GM18519 (cell line): Measurements from ENCODE around the gene LRRC45.

Experiments
- ATAC-seq: cut with Tn5 transposase; IDR thresholded peaks from one replicate; pipeline ENCODE4 v1.9.1; 2021; ENCODE audit warnings: mild to moderate bottlenecking, moderate library complexity; ENCODE audit not compliant: unreplicated experiment, low FRiP score

The LRRC45 gene

GRCh38 chr17:82047914-82048570 lies 24.9 kb downstream of the LRRC45 start:
- no peak for ATAC-seq

DNA sequence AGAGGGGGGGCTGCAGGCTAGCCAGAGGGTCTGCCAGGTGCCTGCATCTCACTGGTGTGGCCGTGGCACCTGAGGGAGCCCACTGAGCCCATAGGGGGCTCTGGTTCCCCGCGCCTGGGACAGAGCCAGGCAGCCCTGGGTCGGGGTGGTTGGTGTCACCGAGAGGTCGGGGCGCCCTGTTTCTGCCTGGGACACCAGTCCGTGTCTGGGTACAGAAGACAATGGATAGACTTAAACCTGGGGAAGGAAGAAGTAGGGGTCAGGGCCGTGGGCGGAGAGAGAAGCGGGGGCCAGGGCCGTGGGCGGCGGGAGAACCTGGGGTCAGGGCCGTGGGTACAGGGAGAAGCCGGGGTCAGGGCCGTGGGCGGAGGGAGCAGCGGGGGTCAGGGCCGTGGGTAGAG lies 25.5 kb downstream of the LRRC45 start:
- ATAC-seq, result no peak

DNA sequence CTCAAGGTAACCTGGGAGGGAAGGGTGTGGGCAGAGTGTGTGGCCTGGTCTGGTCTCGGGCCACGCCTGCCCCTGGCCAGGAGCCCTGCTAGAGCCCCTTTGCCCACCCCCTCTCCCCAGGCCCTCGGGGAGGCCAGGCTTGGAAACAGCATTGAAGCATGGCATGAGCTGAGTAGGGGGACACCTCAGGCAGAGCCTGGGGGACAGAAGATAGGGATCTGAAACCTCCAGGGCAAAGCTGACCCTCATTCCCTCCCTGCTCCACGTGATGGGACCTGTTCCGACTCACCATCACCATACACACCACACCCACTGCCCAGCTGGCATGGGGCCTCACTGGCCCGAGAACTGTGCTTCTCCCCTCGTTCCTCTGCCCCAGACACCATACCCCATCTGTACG lies 26.0 kb downstream of the LRRC45 start:
- ATAC-seq, result no peak

- no peak for ATAC-seq
Observed at GRCh38 chr17:82049521-82049971, 26.4 kb downstream of the LRRC45 start.

DNA sequence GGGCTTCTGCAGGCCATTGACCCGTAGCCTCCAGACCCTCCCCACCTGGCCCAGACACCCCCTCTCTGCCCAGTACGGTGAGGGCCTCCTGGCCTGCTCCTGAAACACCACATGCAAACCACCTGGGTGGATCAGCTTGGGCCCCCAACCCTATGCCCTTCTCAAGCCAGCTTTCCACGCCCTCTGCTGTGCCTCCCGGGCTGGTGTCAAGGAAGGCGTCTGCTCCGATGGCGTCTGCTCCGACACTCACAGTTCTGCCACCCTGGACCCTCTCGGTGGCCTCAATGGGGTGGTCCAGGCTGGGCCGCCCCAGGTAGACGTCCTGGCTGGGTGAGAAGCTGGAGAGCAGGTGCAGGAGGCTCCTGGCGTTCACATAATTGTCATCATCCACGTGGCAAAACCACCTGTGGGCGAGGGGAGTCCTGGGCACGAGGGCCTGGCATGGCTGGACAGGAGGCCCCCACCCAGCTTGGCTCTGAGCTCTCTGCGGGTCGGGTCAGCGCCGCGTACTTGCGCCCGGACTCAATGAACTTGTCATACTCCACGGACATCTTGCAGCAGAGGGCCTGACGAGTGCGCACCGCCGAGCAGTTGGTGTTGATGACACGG lies 27.2 kb downstream of the LRRC45 start:
- no peak for ATAC-seq

DNA sequence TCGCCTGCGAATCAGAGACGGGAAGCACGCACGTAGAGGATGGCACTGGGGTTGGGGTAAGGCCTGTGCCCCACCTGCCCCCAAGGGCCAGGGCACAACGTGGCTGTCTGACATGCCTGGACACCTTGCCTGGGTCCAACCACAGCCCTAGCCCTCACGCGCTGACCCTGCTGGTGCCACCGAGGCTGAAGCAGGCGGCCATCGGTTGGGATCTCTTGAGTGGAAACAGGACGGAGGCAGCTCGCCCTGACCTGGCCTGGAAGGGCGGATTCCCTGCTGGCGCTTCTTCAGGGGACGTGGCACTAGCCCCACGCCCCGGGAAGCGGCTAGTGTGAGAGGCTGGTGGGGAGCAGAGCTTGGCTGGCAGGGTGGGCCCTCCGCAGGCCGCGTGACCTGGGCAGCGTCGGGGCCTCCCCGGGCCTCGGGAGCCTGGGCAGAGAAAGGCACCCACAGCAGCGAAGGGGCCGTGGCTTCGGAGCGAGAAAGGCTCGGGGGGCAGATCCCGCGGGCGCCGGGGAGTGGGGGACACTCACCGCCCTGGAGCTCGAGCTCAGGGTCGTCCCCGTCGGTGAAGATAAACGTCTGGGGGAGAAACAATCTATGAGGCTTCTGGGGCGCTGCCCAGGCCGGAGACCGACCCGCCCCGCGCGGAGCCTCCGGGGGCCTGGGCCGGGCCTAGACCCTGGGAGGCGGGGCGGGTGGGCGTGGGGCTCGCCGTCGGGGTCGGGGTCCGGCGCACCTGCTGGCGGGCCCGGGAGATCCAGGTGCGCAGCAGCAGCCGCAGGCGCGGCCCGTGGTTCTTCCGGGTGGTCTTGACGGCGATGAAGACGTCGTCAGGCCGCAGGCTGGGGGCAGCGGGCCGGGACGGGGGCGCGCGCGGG lies 27.9 kb downstream of the LRRC45 start:
- no peak for ATAC-seq

DNA sequence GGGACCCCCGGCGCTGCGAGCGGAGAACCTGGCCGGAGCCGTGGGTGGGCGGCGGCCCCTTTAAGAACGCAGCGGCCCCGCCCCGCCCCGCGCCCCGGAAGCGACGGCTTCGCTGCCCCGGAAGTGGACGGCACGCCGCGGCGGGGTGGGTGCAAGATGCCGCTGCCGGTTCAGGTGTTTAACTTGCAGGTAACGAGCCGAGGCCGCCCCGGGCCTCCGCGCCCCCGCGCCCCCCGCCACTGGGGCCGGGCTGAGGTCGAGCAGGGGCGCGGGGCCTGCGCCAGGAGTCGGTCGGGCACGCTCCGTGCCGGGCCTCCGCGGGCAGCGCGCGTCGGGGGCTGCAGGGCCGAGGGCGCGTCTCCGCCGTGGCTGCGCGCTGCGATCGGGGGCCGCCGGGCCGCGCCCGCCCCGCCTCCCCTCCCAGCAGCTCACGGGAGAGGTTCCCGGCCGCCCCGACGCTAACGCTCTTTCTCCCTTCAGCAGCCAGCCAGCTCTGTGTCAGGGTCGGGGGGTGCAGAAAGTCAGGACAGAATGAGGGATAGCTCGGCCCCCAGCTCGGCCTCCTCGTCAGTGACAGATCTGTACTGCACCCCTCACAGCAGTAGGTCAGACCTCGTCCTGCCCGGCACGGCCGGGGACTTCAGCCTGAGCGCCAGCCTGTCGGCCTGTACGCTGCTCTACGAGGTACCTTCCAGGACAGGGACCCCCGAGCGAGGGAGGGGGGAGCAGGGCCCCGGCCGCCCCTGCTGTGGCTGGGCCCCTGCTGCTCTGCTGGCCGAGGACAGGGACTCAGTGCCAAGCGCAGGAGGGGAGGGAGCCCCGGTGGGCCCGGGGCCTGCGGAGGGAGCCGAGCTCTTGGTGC lies 28.9 kb downstream of the LRRC45 start, which contains the start of the genes GPS1 and RFNG:
Gene GPS1 (plus strand): TSS at position 123 of the 862 bp plus-strand sequence. CDS start 34 bp downstream, at position 157.
Gene RFNG (minus strand): TSS at position 36 of the 862 bp plus-strand sequence. CDS start 45 bp downstream, outside the sequence.
- no peak for ATAC-seq

GRCh38 chr17:82052638-82053059 lies 29.5 kb downstream of the LRRC45 start:
- no peak for ATAC-seq

DNA sequence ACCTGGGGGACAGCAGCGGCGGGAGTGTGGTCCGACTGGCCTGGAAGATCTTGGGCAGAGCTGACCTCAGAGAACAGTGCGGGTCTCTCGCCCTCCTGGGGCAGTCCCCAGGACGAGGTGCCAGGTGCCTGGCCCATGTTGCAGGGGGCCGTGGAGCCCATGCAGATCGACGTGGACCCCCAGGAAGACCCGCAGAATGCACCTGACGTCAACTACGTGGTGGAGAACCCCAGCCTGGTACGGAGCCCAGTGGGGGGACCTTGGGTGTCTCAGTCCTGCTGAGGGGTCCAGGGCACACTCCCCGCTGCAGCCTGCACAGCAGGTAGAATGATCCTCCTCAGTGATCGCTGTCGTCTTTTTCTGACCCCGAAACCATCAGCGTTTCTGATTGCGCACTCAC lies 30.0 kb downstream of the LRRC45 start:
- ATAC-seq, result no peak

DNA sequence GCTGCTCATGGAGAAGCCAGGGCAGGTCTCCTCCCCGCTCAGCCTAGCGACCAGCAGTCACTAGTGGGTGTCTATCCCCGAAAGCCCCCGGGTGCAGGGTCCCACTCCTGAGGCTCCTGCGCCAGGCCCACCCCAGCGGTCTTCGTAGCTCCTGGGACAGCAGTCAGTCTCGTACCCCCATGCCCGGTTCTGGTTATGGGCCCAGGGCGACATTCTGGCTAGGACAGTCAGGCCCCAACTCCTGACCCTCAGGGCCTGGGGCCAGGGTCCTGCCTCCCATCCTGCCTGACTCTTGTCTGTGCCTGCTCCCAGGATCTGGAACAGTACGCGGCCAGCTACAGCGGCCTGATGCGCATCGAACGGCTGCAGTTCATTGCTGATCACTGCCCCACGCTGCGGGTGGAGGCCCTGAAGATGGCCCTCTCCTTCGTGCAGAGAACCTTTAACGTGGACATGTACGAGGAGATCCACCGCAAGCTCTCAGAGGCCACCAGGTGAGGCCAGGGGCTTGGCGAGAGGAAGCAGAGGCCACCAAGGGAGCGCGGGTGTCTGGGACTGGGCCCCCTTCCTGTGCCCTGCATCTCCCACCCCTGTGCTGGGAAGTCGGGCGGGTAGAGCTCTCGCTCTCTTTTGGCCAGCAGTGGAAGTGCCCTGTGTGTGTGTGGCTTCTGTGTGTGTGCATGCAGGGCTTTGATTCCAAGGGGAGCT lies 30.6 kb downstream of the LRRC45 start:
- ATAC-seq, result no peak

GRCh38 chr17:82054351-82055022 lies 31.4 kb downstream of the LRRC45 start:
- ATAC-seq, result no peak

DNA sequence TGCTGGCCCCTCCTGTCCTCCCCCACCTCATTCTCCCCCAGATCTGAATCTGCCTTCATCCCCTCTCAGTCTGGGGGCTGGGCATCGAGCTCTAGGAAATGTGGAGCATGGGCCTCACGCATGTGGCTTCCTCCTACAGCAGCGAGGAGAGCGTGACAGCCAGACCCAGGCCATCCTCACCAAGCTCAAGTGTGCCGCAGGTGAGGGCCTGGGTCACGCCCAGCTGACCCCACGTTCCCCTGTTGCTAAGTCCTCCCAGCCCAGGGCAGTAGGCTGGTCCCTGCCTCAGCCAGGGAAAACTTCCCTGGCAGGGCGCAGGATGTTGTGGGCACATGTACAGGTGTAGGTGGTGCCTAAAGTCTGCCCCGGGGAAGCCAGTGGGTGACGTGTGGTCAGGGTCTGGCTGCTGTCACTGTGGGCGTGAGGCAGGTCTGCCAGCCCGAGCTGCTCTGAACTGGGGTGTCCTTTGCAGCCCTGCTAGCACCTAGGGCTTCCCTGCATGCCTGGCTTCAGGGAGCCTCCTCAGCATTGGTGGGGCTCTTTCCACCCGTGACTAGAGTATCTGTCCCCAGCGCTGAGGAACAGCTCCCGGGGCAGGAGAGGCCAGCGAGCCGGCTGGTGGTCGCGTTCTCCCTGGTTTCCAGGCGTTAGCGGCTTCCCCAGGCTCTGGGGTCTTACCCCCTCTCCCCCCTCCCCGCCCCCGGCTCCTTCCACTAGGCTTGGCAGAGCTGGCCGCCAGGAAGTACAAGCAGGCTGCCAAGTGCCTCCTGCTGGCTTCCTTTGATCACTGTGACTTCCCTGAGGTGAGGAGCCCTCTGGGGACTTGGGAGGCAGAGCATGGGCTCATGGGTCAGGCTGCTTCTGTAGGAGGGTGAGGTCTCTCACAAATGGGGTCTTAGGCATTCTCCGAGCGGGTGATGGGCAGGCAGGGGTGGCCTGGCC lies 32.2 kb downstream of the LRRC45 start:
- ATAC-seq, result no peak

DNA sequence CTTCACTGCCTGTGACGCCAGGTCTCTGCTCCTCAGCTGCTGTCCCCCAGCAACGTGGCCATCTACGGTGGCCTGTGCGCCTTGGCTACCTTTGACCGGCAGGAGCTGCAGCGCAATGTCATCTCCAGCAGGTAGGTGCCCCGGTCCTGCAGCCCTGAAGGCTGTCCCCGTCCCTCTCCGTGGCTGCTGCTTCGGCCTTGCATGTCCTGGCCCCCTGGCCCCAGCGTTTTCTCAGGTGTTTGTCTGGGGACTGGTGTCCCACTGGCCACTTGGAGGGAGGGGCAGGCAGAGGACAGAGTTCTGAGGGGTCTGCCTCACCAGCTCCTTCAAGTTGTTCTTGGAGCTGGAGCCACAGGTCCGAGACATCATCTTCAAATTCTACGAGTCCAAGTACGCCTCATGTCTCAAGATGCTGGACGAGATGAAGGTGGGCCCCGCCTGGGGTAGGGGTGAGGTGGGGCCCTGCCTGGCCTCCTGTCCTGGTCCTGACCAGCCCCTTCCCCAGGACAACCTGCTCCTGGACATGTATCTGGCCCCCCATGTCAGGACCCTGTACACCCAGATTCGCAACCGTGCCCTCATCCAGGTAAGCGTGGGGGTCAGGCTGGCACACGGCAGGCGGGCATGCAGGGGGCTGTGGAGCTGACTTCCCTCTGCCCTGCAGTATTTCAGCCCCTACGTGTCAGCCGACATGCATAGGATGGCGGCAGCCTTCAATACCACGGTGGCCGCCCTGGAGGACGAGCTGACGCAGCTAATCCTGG lies 33.0 kb downstream of the LRRC45 start:
- ATAC-seq, result no peak

- no peak for ATAC-seq
Observed at GRCh38 chr17:82056729-82057621, 33.9 kb downstream of the LRRC45 start.

DNA sequence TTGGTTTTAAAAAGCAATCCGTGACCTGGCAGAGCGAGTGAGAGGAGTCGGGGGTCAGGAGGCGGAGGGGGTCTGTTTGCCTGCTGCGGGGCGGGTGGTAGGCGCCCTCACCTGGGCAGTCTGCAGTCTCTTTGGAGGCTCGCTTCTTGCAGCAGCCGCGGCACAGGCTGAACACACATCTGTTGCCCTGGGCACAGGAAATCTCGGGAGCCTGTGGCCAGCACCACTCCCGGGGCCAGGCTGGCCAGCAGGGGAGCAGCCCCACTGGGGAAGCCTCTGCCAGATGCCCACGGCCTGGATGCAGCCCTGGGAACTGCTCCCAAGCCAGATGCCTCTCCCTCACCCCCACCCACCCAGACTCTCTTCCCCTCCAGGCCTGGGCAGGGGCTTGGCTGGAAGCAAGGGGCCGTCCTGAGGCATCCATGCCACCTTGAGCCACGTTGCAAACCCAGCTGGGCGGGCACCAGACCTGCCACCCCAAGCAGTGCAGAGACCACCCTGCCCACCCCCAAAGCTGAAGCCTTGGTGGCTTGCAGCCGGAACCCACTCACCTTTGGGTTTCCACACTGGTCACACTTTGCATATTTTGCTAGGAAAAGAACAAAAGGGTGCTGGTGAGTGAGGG lies 35.2 kb downstream of the LRRC45 start:
- no peak for ATAC-seq

DNA sequence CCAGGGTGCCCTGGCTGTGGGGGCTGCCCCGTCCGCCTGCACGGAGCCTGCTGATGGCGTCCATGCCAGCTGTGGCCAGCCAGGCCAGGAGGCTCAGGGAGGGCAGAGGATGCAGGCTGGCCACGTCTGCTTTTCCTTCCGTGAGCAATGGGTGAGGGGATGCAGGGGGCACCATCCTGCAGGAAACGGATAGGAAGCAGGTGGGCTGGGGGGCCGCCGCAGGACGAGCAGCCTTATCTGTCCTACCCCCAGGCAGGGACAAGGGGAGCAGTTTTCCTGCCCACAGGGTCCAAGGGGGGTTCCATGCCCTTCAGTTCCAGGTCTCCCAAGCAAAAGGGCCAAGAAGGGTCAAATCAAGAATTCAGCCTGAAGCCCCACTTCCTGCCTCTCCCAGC lies 35.7 kb downstream of the LRRC45 start:
- ATAC-seq, result no peak
